Measurements from ENCODE around the gene GIPC1.
A peak's percentile ranks its signal among the peaks of the same experiment; 100 is the strongest.

GIPC1 gene

DNA sequence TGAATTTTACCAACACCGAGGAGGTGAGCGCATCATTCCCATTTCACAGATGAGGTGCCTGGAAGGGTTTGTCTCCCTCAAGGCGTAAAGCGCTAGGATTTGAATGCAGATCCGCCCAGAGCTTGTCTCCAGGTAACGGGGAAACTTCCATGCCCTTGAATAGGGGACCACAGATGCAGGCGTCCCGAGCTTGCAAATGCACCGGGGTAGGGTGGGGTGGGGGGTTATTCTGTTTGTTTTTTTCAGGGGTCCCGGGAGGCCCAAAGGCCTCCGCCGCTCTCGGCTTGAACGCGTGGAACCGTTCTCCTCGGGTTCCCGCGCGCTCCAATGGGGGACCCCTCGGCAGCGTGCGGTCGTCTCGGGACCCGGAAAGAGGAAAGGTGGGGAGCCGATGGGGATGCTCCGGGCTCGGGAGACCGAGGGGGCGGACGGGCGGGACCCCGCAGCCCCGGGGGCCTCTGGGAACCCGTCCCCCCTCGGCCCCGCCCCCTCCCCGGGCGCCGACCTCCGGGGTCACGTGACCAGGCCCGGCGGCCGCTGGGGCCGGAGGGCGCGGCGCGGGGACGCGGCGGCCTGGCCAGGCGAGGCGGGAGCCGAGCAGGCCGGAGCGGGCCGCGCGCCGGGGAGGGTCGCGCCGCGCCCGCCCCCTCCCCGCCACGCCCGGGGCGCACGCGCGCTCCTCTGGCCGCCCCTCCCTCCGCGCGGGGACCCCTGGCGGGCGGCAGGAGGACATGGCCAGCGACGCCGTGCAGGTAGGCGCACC lies 63.0 kb downstream of the GIPC1 start, which contains the start of gene PKN1:
Gene PKN1 (plus strand): TSS at position 516 of the 763 bp plus-strand sequence. CDS start 216 bp downstream, at position 732.
- DNase-seq = peak; percentile 44

DNA sequence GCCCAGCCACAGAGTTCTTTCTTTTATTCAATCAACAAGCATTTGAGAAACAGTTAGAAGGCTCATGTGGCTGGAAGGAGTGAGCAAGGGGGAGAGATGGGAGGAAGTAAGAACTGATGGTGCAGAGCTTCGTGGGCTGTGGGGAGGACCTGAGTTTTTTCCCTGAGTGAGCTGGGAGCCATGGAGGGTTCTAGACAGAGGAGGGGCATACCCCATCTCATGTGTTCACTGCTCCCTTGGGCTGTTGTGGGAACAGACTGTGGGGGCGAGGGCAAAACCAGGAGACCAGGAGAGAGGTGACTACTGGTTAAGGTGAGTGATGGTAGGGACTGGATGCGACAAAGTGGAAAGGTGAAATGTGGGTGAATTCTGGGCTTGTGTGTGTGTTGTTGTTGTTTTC lies 65.2 kb downstream of the GIPC1 start:
- DNase-seq = no peak

DNA sequence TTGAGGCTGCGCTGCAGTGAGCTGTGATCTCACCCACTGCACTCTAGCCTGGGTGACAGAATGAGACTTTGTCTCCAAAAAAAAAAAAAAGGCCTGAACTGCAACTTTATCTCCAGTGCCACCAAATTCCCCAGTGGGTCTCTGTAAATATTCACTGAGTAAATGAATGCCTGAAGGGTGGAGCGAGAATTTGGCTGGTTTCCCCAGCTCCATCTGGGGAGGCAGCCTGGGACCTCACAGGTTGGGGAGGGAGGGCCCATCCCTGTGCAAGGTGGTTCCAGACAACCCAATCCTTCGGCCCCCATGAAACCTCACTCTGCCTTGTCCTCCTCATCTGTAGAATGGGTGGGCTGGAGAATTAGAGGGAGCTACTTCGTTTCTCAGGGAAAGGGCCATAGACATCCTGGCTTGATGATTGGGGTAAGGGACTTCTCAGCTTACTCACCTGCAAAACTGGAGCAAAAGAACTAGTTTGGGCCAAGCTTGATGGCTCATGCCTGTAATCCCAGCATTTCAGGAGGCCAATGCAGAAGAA lies 67.0 kb downstream of the GIPC1 start:
- DNase-seq = no peak
